Measurements from ENCODE around the gene SERPINB7.

SERPINB7 gene

DNA sequence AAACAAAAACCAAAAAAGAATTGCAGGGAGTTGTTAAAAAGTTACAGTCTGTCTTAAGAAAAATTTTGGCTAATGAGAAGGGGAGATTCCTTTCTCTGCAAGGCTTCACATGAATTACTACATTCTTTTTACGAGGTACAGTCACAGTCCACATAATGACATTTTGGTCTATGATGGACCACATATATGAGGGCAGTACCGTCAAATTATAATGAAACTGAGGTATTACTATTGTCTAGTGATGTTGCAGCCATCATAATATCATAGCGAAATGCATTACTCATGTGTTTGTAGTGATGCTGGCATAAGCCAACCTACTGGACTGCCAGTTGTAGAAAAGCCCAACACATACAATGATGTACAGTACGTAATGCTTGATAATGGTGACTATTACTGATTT lies 12.5 kb downstream of the SERPINB7 start:
- DNase-seq (ENCODE audit: low read depth in 1 of 2, low spot score in 1 of 2) = no peak

DNA sequence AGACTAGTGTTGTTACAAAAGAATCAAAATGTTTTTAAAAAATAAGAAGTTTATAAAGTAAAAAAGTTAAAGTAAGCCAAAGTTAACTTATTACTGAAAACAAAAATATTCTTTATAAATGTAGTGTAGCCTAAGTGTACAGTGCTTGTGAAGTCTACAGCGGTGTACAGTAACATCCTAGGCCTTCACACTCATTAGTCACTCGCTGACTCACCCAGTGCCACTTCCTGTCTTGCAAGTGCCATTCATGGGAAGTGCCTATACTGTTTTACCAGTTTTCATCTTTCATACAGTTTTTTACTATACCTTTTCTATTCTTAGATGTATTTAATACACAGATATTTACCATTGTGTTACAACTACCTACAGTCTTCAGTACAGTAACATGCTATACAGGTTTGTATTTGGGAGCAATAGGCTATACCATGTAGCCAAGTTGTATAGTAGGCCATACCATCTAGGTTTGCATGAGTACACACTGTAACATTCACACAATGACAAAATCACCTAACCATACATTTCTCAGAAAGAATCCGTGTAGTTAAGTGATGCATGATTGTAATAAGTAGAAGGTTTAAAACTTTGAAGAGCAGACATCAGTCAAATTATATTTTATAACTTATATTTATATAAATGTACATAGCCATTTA lies 13.4 kb downstream of the SERPINB7 start:
- peak in 1 of 2 donors; percentile 12 for DNase-seq (ENCODE audit: low read depth in 1 of 2, low spot score in 1 of 2)

DNA sequence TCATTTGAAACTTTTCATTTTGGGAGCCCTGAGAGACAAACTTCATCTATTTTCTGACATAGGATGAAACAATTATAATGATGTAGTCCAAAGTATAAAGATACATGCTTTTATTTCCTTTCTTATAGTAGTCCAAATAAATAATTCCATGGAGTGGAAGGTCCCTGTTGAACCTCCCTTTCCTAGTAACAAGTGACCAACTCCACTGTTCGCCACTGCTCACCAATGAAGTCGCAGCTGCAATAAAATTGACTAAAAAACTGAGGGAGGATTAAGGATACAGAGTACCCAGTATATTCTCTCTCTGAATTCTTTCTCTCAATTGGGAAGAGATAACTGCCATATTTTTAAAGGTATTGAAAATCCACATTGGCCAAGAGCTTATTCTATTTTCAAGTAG lies 14.1 kb downstream of the SERPINB7 start:
- no peak for DNase-seq (ENCODE audit: low read depth in 1 of 2, low spot score in 1 of 2)

DNA sequence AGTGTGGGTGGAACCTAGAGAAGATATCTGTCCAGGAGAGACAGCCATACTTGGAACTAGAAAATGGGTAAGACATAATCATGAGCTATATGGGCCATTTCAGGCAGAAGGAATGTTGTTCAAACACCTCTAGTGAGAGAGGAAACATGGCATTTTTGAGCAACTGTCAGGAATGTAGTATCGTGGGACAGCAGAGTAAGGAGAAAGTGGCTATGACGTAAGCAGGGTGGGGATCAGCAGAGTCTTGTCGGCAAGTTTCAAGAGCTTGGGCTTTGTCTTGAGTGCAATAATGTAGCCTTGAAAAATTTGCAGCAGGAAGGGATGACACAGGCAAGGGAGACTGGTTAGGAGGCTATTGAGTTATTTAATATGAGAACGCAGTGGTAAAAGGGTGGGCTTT lies 20.4 kb downstream of the SERPINB7 start:
- no peak for DNase-seq (ENCODE audit: low read depth in 1 of 2, low spot score in 1 of 2)

DNA sequence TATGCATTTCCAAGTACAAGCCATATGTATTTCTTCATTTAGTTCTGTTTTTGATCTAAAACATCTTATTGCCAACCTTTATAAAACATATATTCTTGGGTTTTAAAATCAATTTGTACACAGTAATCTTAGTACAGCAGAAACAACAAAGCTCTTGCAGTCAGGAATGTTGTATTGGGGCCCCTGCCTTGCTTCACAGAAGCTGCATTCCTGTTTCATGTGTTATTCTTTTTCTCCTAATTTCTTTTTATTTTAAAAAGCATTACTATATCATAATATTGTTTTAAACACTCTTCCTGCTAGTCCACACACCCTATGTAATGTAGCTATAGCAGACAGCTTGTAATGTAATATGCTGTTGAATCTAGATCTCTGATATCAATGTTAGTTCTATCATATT lies 24.0 kb downstream of the SERPINB7 start:
- no peak for DNase-seq (ENCODE audit: low read depth in 1 of 2, low spot score in 1 of 2)

DNA sequence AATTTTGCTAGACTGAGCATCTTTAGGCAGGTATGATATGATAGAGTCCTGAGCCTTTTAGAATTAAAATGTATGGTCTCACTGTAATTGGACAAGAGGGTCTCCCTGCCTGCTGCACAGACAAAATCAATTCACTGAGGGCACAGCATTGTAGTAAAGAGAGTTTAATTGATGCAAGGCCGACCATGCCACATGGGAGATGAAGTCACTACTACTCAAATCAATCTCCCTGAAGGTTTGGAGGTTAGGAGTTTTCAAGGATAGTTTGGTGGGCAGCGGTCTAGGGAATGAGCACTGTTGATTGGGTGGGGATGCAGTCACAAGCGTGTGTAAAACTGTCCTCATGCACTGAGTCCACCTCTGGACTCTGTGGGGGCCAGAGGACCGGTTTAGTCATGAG lies 26.1 kb downstream of the SERPINB7 start:
- no peak for DNase-seq (ENCODE audit: low read depth in 1 of 2, low spot score in 1 of 2)

DNA sequence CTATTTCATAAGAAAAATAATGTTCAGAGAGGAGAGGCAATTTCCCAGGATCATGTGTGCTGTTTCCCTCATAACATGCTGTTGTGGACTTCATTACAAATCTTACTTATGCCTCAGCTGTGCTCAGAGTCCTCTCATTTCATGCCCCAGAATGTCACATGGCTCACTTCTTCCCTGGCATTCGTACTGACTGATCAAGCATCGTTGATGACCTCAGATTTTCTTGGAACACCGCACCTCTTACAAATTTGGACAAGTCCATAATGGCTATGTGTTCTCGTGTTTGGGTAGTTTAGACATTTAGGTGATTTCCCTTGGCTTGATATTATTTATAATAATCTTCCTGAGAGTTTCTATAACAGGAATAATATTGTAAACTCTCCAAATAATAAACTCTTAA lies 32.9 kb downstream of the SERPINB7 start:
- DNase-seq (ENCODE audit: low read depth in 1 of 2, low spot score in 1 of 2) = no peak

DNA sequence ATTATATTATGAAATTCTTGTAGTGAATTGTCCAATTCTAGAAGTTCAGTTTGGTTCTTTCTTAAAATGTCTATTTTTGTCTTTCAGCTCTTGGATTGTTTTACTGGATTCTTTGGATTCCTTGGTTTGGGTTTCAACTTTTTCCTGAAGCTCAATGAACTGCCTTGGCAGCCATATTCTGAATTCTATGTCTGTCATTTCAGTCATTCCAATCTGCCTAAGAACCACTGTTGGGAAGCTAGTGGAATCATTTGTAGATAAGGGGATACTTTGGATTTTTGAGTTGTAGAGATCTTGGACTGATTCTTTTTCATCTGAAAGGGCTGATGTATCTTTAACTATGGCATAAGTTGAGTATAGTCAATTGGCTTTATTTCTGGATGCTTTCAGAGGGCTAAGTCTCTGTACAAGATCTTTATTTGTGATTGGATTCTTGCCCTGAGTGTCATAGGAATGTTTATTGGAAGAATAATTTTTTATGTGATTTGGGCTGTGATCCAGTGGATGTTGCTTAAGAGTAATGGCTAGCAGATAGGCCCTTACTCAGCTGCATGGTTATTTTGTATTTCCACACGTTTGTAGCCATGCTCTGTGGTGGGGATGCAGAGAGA lies 42.3 kb downstream of the SERPINB7 start:
- DNase-seq (ENCODE audit: low read depth in 1 of 2, low spot score in 1 of 2) = no peak

DNA sequence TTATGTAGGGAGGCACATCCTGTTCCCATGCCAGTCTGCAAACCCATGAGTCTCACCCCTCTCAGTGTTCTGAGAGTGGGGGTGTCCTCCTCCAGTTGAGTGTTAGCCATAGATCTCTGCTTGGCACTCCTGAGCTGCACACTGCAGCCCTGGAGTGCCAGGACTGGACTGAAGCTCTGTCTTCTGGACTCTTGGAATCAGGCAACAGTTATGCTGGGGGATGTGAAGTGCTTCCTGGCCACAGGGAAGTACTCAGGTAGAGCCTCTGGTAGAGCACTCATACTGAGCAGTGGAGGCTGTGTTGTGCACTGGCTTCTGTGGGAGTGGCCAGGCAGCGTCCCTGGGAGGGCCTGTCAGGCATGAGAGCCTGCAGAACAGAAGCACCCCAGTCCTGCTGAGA lies 43.0 kb downstream of the SERPINB7 start:
- no peak for DNase-seq (ENCODE audit: low read depth in 1 of 2, low spot score in 1 of 2)

DNA sequence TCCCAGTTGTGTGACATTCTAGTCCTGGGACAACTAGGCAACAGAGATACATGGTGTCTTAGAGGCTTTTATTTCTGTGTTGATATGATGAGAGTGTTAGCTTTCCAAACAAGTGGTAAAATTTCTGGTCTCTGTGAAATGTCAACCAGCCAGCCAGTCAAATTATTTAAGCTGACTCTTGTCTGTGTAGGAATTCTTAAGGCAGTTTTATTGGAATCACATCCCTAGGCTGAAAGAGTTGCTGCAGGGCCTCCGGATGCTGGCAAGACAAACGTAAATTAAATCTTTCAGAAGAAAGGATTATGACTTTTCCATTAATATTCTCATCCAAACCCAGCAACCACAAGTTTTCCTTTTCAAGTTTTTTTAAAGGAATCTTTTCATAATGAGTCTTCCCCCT lies 44.6 kb downstream of the SERPINB7 start:
- no peak for DNase-seq (ENCODE audit: low read depth in 1 of 2, low spot score in 1 of 2)

DNA sequence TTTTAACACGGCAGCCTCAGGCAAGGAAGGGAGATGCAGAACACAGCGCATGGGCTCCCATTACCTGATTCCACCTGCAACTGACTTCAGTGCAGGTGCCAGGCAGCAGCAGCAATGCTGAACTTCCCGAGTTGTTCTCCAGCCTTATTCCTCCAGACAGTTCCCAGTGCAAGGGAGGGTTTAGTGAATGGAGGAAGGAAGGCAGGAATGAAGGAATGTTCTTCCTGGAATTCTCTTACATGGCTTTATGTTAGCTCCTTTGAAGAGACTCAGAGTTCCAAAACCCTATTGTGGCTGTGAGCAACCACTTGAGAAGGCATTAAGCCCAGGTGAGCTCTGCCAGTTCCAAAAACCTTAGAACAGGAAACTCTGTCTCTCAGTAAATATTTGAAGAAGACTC lies 45.5 kb downstream of the SERPINB7 start:
- no peak for DNase-seq (ENCODE audit: low read depth in 1 of 2, low spot score in 1 of 2)

DNA sequence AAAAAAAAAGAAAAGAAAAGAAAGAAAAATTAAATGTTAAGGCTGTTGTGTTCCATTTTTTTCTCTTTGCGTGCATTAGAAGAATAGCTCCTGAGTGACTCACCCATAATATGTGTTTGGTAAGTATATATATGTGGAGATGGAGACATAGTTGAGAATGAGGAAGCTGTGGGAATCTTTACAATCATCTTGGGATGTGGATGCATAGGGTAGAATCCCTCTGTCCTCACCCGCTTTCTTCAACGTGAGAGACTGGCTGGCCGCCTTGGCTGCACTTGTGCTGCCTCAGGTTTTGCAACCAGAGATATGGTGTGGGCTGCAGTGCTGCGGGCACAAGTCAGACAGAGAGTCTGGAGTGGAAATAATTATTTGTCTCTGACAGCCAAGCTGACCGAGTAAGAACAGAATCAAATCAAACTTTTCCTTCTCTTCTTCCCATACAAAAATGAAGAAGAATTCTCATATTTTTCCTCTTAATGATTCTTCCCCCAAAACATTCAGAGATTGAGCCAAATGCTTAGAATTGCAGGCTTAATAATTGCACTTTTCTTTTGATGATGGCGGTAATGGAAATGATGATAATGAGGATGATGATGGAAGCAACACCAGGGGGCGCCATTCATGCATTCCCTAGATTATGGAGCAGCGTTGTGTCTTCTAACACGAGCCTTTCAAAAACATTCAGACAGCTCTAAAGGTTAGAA lies 48.5 kb downstream of the SERPINB7 start:
- DNase-seq (ENCODE audit: low read depth in 1 of 2, low spot score in 1 of 2) = peak in 1 of 2 donors; percentile 6

DNA sequence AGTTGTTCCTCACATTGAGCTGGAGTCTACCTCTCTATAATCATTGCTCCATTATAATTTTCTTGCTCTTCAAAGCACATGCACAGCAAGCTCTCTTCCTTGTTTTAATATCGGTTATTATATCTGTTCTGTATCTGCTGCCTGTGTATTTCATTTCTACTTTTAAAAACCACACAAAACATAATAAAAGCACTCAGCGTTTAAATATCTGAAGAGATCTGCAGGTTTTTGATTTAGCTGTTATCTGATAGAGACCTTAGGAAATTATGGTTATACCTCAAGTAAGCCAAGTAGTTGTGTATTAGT lies 49.0 kb downstream of the SERPINB7 start:
- no peak for DNase-seq (ENCODE audit: low read depth in 1 of 2, low spot score in 1 of 2)

DNA sequence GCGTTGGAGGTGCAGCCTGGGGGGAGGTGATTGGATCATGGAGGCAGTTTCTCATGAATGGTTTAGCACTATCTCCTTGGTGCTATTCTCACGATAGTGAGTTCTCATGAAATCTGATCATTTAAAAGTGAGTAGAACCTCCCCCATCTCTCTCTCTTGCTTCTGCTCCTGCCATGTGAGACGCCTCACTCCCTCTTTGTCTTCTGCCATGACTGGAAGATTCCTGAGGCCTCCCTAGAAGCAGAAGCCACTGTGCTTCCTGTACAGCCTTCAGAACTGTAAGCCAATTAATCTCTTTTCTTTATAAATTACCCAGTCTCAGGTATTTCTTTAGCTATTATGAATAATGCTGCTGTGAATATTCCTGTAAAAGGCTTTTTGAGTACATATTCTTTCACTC lies 52.9 kb downstream of the SERPINB7 start:
- no peak for DNase-seq (ENCODE audit: low read depth in 1 of 2, low spot score in 1 of 2)

DNA sequence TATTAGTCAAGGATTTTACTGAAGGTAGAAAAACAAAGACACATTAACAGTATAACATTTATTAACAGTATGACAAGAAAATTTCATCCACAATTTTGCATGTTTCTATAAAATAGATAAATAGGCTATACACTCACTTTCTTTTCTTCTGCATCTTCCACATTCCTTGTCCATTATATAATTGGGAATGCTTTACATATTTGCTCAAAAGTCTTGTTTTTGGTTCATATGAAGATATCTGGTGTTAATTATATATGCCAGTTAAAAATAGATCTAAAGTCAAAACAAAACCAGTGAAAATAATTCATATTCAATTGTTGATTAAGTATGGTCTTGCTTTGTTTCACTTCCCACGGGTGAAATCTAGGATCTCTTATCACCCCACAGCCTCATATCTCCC lies 53.4 kb downstream of the SERPINB7 start:
- no peak for DNase-seq (ENCODE audit: low read depth in 1 of 2, low spot score in 1 of 2)

DNA sequence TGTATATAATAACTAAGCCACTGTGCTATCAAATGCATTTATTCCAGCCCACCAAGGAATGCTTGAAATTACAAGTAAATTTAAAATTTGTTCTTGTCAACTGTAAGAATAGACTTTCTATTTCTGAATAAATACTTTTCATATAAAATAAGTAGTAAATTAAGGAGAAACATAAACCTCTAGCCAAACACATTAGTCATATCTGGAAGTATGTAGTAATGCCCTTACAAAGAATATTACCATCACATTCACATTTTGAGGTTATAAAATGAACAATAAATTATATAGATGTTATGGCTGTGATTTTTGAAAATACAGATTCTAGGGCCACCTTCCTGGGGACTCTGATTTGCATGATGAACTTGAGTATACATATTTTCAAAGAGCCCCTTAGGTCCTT lies 54.7 kb downstream of the SERPINB7 start:
- no peak for DNase-seq (ENCODE audit: low read depth in 1 of 2, low spot score in 1 of 2)

DNA sequence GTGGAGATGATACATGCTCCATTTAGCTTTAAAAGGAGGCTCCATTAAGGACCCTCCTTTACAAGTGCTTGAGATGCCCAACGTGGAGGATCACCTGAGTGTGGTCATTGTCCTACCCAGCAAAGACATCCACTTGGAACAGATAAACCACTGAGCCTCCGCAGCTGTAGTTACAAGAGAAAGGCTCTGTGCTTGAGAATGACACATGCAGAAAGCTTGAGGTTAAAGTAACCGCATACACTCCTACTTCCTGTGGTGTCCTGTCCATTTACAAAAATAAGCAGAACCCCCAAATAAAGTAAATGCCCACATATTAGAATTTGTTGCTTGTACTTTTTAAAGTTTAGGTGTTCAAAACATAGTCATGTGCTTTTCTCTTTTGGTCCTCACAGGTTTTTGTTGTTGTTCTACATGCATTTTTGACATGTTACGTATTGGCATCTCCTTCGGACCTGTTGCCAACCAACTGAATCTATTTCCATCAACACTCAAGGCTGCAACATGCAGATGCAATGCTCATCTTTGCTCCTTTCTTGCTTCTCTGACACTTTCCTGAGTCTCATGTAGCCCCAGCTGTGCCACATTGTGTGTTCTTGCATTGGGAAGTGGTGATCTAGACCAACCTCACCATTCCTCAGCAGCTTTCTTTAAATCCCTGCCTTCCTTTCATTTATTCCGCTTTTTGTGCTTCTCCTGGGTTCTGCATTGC lies 56.0 kb downstream of the SERPINB7 start:
- no peak for DNase-seq (ENCODE audit: low read depth in 1 of 2, low spot score in 1 of 2)

DNA sequence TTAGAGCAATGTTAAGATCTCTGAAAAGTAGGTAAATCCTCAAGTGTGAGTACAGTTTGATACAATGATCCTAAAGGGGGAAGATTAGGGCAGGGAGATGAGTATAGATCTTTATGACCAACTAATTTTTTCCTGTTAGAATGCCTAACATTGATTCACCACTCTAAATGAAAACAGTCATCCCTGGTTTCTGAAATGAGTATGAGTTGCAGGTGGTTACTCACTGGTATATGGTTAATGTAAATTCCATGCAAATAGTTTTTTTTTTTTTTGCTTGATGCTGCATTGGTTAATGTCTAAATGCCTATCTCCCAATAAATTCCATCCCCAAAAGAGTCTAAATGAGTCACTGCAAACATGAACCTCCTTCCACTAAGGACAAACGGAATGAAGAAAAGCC lies 57.3 kb downstream of the SERPINB7 start:
- DNase-seq (ENCODE audit: low read depth in 1 of 2, low spot score in 1 of 2) = no peak

DNA sequence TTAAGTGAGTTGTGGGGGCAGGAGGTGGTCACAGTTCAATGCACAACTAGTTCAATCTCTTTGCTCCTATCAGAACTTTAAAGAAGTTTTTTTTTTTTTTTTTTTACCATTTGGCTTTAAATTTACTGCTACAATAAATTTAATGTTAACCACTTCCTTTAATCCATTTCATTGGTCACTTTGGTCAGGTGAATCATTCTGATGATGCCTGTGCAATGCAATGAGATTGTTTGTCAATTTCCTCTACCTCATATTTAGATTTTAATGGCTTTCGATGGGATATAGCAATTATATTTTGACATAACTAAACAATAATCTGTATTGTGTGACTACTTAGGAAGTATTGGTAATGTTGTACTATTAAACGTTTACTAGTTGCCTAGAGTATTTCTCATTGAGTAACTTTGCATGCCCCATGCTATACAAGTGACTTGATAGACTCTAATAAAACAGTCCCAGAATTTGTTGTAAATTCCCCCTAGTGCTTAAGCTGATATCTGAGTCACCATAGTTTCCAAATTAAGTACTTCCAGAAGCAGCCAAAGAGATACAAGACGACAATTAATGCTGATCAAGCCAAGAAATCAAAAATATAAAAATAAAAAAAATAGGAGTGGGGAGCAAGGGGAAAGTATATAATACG lies 59.4 kb downstream of the SERPINB7 start:
- no peak for DNase-seq (ENCODE audit: low read depth in 1 of 2, low spot score in 1 of 2)

DNA sequence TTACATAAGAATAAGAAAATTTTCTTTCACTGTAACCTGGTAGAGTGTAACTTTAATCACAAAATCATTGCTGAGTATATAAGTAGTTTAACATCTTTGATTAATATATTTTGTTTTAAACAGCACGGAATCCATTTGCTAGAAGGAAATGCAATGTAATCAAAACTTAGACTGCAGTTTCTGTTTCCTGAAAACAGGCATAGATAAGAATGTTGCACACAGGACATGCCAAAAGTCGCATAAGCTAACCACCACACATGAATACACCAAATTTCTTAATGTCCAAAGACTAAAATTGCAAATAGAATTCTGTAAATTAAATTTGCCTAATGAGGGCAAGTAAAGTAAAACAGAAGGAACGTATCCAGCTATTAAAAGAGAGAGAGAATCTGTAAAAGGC lies 61.2 kb downstream of the SERPINB7 start:
- DNase-seq (ENCODE audit: low read depth in 1 of 2, low spot score in 1 of 2) = no peak

DNA sequence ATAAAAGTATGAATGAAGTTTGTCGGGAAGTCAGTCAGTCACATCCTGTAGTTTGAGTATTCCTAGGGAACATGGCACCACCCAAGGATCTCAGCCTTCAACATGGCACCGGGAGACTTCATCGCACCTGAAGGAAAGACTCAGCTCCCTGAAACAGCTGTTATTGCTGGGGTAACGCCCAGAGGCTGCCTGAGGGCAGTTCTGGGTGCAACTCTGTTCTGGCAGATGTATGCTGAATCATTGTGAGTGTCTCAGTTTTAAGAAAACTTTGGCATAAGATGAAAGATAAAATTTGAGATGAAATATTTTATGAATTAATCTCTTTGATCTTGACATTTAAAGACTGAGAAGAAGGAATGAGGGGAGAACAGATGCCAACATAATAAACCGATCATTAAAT lies 62.4 kb downstream of the SERPINB7 start:
- DNase-seq (ENCODE audit: low read depth in 1 of 2, low spot score in 1 of 2) = no peak

DNA sequence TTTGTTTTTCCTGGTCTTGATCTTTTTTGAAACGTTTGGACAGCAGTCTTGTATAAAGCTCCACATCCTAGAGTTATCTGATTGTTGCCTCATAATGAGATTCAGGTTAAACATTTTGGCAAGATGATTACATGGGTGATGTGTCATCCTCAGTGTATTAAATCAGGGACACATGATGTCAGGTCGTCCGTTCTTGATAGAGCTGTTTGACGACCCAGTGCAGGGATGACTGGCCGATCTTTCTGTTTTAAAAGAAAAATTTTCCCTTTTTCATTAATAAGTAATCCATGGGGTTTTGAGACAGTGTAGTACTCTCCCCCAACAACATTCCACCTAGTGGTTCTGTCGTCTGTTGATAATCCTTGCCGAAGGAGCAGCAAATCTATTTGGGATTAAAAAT lies 67.8 kb downstream of the SERPINB7 start:
- DNase-seq (ENCODE audit: low read depth in 1 of 2, low spot score in 1 of 2) = no peak

Measured in stimulated activated CD4-positive, alpha-beta T cell treated with anti-CD3 and anti-CD28 coated beads, Interleukin-15, amount 100 ng/mL, for 1 hour (primary cell).